Fibroblast of skin of left quadriceps (primary cell): Measurements from ENCODE around the gene TRIM63.
"Not testable (repeated sequence)": the region's sequence is repeated elsewhere in the genome, so short reads cannot be mapped to it uniquely, and the experiment has no call there.

Source experiments
- DNase-seq, 2 experiments: peaks; one replicate each; pipeline ENCODE4 v3.0.0-alpha.2; 2013; ENCODE audit warnings: low read depth in 2 of 2

Gene TRIM63

GRCh38 chr1:26067432-26067911 is at the start of gene TRIM63:
TSS of gene TRIM63 (minus strand) at chr1:26067630. CDS start at chr1:26067494, 136 bp downstream.
- DNase-seq: no peak

GRCh38 chr1:26114165-26114927 is 46.9 kb upstream of the TRIM63 start:
- DNase-seq: no peak

- DNase-seq: no peak
Measured at GRCh38 chr1:26112407-26112775, 45.0 kb upstream of the TRIM63 start.

- DNase-seq: peak; percentile 92 to 93
Measured at GRCh38 chr1:26111530-26112406, 44.3 kb upstream of the TRIM63 start, which contains the start of gene PDIK1L. TSS of gene PDIK1L (plus strand) at chr1:26111824. CDS start at chr1:26114309, 2,485 bp downstream.

GRCh38 chr1:26110731-26111529 is 43.5 kb upstream of the TRIM63 start:
- DNase-seq: peak; percentile 36 to 37

DNA sequence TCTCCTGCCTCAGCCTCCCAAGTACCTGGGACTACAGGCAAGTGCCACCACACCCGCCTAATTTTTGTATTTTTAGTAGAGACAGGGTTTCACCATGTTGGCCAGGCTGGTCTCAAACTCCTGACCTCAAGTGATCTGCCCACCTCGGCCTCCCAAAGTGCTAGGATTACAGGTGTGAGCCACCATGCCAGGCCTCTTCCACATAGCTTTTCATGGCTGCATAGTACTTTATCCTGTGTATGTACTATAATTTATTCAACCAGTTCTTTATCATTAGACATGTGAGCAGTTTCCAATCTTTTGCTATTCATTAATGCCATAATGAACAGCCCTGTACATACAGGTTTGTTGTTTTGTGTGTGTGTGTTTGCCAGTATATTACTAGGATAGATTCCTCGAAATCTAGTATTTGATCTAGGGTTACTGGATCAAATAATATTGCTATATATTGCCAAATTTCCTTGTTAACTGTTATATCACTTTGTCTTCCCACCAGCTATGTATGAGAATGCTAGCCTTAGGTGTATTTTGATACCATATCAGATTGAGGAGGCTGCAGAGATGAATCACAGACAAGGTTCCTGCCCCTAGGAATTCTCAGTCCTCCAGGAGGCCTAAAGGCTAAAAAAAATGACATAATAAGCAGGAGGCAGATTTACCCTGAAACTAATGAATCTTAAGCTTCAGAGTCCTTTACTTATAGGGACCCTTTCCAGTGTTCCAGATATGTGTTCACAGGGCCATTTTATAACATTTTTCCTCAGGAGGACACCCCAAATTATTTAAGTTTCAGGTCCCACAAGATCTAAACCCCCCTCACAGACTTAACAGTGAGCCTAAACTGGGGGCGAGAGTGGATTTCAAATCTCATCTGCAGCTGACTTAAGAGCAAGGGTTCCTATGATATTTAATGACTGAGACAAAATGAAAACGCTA is 42.1 kb upstream of the TRIM63 start:
- DNase-seq: no peak

GRCh38 chr1:26105226-26105548 is 37.8 kb upstream of the TRIM63 start:
- DNase-seq: not testable (repeated sequence)

GRCh38 chr1:26102526-26102925 is 35.1 kb upstream of the TRIM63 start:
- no peak for DNase-seq

DNA sequence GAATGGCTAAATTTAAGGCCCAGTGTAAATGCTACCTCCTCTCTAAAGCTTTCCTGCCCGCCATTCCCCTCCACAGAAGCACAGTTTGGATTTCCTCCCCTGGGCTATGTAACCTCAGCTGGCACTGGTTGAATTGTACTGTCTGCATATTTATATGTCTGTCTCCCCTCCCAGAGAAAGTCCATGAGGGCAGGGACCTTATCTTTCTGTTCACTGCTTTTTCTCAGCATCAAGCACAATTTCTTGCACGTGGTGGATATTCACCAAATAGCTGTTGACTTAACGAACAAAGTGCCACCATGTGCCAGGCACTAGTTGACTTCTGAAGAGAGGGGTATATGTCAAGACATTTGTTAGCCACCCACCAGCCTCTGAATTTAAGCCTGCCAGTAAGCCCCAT is 34.7 kb upstream of the TRIM63 start:
- no peak for DNase-seq

GRCh38 chr1:26100204-26100603 is 32.8 kb upstream of the TRIM63 start:
- not testable (repeated sequence) for DNase-seq

DNA sequence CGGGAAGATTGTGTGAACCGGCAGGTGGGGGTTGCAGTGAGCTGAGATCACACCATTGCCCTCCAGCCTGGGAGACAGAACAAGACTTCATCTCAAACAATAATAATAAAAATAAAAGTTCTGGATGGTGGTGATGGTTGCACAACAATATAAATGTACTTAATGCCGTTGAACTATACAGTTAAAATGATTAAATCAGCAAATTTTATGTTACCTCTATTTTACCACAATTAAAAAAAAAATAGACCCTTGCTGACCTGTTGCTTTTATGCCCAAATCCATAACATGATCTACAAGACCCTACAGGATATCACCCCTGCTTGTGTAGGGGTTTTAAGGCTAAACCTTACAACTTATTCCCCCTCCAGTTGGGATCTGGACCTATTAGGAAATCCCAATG is 32.4 kb upstream of the TRIM63 start:
- no peak for DNase-seq

DNA sequence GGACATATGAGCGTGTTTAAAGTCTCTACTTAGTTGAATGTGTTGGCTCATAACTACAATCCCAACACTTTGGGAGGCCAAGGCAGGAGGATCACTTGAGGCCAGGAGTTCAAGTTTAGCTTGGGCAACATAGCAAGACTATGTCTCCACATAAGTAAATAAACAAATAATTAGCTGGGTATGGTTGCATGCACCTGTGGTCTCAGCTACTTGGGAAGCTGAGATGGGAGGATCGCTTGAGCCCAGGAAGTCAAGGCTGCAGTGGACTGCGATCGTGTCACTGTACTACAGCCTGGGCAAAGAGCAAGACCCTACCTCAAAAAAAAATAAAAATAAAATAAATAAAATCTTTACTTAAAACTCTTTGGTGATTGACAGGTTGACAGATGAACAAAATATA is 31.2 kb upstream of the TRIM63 start:
- no peak for DNase-seq

- peak in 1 of 2 experiments; percentile 16 for DNase-seq
Measured at GRCh38 chr1:26097696-26098095, 30.3 kb upstream of the TRIM63 start.

DNA sequence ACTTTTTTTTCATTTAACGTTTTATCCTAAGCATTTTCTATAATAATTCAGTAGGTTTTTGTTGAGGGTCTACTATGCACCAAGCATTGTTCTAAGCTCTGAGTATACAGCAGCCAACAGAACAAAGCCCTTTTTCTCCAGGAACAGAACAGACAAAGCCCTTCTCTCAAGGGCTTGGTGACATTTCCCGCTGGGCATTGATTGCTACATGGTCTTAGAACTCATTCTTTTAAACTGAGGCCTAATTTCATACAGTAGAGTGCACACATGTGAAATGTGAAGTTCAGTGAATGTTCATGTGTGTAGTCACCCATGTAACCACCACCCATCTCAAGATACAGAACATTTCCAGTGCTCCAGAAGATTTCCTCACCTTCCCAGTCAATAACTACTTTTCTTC is 29.0 kb upstream of the TRIM63 start:
- no peak for DNase-seq

DNA sequence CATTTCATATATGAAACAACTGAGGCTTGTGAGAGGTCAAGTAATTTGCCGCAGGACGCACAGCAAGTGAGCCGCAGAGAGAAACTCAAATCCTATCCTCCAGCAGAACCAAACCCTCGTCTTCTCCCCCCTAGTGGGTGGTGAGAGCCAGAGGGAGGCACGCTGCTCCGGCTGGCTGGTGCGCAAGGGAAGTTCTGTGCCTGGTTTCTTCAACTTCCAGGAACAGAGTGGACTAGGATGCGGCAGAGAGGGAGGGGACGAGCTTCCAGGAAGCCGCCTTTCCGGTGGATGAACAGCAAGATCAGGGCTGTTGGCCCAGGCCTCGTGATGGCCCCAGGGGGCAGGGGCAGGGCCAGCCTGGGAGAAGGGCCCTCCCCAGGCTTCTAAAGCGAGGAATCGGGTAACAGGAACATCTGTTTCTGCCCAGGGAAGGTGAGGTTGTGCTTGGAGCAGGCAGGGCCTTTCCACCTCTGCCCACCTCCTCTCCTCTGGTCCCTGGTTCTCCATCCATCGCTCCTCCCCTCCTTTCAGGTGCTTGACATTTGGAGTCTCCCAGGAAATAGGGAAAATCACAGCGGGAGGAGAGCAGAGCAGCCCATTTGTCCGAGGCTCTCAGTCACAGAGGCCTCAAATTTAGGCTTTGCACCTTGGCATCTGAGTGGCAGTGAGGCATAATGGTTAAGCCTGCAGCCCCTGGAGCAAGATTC is 27.4 kb upstream of the TRIM63 start:
- no peak for DNase-seq

- DNase-seq: no peak
Measured at GRCh38 chr1:26094076-26094669, 26.7 kb upstream of the TRIM63 start.

DNA sequence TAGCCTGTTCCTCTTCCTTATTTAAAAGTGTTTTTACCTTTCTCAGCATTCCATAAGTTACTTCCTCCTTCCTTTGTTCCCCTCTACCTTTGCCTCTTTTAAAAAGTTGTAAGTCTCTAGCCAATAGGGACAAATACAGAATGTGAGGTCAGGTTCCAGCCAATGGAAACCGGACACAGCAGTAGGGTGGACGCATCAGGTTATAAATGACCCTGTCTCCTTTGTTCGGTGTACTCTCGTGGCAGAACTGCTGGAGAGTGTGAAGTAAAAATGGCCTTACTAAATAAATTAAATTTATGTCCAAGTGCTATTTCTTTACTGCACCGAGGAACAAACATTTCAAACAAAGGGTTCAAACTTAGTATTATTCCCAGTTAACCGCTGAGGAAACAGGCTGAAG is 26.1 kb upstream of the TRIM63 start:
- not testable (repeated sequence) for DNase-seq

DNA sequence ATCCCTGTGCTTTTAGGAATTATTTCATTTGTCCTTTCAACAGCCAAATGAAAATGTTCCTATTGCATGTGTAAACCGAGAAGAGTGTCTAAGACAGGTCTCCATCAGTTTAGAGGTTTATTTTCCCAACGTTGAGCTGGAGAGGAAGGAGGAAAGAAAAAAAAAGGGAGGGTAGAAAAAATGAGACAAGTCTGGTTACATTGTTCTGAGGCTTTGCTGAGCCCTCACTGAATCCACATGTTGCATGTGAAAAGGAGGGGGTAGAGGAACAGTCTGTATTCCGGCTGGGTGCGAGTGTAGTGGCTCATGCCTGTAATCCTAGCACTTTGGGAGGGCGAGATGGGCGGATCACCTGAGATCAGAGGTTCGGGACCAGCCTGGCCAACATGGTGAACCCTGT is 25.0 kb upstream of the TRIM63 start:
- DNase-seq: no peak

- DNase-seq: no peak
Measured at GRCh38 chr1:26090893-26091292, 23.5 kb upstream of the TRIM63 start.

DNA sequence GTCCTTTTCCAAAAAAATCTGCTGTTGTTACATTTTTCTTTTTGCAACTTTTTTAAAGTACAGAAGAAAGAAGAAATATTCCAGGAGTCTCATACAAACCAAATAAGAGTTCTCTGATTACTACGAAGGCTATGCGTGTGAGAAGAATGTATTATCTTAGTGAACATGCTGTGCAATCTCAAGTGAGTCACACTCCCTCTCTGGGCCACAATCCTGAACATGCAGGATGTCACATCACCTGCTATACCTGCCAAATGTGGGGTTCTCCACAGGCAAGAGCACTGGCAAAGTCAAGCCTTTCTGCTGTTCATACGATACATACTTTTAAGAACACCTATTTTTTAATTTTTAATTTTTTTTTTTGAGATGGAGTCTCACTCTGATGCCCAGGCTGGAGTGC is 21.7 kb upstream of the TRIM63 start:
- no peak for DNase-seq
